NCI-H1417 (cell line): ENCODE results near the gene KCNK10.
"Not testable (repeated sequence)": the region's sequence is repeated elsewhere in the genome, so short reads cannot be mapped to it uniquely, and the experiment has no call there.

Source experiments
- DNase-seq, 3 experiments: peaks; one replicate each; lab custom pipeline; 2025; lab: John Stamatoyannopoulos, UW

Gene KCNK10

GRCh38 chr14:88270776-88271175, 52.3 kb downstream of the KCNK10 start:
- no peak for DNase-seq

DNA sequence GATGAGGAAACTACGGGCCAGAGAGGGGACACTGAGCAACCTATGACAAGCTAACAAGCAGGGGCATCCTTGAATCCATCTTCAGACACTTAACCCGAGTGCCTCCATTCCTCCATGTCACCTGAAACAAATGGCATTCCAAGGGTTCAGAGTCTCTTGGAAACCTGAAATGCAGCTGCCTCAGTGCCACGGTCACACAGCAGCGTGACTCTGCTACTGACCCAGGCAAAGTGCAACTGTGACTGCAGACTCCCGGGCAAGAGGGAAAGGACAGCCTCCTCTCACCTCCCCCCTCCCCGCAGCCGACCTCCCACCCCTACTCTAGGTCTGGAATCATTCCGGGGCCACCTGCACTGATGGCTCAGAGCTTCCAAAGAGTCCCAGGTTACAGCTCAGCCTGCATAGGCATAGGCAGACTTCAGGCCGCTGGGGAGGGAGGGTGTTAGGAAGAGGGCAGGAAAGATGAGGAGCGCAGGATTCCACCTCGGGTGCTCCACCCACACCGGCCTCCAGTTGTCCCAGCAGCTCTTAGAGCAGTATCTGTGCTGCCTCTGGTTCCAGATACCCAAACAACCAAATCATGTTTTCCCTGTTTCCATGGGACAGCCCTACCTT, 53.2 kb downstream of the KCNK10 start:
- DNase-seq, result no peak

- no peak for DNase-seq
These were observed 56.6 kb downstream of the KCNK10 start for GRCh38 chr14:88266474-88266873.

DNA sequence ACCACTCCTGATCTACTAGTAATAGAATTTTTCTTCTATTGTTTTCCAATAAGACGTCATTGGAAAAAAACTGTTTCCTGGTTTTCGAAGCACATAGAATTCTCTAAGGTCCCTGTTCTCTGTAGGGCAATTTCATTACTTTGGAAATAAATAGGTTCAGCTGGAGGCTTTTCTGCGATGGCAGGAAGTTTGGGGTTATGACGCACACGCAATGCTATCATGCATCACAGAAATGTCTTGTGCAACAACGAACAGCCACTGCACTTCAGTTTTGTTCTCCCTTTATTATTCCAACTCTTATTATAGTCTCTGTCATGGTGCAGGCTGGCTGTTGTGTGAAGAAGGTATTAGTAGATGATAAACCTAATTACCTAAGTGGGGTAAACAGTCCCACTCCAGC, 59.0 kb downstream of the KCNK10 start:
- DNase-seq, result no peak

- DNase-seq, result not testable (repeated sequence)
These were observed 61.8 kb downstream of the KCNK10 start for GRCh38 chr14:88261302-88261701.

- no peak for DNase-seq
These were observed 65.0 kb downstream of the KCNK10 start for GRCh38 chr14:88258021-88258420.

DNA sequence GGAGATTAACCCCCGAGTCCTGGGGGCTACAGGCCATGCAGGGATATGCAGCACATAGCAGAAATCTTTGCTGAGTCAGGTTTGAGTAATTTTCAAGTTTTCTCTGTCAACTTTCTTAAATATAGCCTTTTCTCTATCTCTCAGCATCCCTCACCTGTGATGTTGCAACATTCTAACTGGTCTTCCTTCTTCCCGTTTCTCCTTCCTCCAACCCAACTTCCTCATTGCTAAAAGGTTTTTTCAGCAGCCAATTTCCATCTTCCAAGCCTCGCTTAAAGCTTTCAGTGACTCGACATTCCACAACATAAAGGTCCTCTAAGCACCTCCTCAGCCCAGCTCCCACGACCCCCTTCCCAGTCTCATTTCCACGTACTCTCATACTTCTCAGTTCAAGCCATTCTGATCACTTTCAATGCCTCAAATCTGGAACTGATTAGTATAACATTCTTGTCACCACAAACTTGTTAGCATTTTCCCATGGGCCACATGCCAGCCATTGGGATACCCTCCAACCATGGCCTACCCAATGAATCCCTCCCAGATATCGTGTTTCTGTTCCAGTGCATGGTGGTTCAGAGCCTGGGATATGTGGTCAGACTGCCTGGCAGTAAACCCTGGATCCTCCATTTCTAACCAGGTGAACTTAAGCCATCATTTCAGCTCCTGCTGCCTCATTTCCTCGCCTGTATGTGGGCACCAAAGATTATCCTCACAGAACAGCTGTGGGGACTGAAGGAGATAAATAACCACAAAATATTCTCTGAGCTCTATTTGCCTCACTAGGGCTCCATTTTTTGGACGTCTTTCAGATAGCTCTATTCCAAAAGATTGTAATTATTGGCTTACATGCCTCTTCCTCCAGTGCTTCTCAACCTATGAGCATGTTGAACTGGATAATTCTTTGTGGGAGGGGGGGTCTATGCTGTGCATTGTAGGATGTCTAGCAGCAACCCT, 65.8 kb downstream of the KCNK10 start:
- no peak for DNase-seq

DNA sequence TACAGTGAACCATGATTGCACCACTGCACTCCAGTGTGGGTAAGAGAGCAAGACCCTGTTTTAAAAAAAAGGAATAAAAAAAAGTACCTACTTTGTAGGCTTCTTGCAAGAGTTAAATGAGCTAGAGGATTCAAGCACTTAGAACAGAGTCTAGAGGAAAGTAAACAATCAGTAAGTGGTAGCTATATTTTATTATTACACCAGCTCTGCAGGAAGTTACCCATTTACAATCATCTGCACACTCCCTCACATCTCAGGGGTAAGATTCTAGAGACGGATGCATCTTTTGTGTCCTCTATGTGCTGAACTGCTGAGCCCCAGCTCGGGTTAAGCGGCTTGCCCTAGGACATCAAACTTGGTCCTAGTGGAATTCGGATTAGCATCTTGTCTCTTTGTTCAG, 67.3 kb downstream of the KCNK10 start:
- peak in 2 of 3 experiments; percentile 14 to 62 for DNase-seq

DNA sequence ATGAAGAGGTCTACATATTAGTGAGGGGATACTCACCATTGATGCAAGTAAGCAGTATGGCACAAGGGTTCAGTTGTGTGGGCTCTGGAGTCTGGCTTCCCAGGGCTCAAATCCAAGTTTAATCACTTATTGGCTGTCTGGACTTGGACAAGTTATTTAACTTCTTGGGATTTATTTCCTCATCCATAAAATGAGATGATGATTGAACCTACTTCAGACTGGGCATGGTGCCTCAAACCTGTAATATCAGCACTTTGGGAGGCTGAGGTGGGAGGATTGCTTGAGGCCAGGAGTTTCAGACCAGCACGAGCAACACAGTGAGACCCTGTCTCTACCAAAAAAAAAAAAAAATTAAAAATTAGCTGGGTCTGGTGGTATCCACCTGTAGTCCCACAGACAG, 67.9 kb downstream of the KCNK10 start:
- no peak for DNase-seq

DNA sequence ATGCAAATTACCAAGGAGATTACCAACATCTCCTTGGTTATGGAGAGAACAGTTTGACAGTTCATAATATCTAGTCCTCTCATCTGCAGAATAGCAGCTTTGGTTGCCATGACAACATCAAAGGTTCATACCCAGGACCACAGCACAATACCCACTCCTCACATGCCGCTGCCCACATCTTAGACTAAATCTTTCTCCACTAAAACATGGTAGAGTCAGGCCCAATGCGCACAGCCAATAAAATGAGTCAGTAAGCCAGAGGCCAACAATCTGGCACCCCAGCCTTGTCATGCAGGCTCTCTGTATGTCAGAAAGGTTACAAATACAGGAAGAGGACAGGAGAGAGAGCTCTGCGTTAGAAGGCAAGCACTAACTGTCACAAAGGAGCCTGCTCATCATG, 70.6 kb downstream of the KCNK10 start:
- peak in 1 of 3 experiments; percentile 24 for DNase-seq

GRCh38 chr14:88251650-88252049, 71.4 kb downstream of the KCNK10 start:
- peak in 1 of 3 experiments; percentile 23 for DNase-seq

- no peak for DNase-seq
These were observed 73.8 kb downstream of the KCNK10 start for GRCh38 chr14:88249266-88249665.

- DNase-seq, result no peak
These were observed 74.5 kb downstream of the KCNK10 start for GRCh38 chr14:88248606-88249005.

- no peak for DNase-seq
These were observed 75.8 kb downstream of the KCNK10 start for GRCh38 chr14:88247228-88247627.

- peak; percentile 9 to 97 (median 58) for DNase-seq
These were observed 77.7 kb downstream of the KCNK10 start for GRCh38 chr14:88245321-88245720.

DNA sequence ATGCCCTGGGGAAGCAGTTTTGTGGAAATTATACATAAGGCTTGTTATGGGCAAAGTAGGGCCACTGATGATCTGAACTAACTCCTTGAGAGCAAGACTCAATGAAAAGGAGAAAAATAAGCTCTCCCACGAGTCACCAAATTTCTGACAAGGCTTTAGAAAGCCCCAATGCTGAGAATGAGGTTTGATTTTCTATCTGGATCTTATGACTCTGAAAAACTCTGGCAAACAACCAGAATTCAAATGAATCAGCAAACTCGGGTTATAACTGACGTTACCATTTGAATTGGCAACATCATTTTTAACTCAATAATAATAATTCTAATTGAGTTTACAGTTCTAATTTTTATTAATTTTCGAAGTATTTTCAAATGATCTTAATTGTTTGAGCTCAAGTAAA, 79.1 kb downstream of the KCNK10 start:
- no peak for DNase-seq

GRCh38 chr14:88242446-88242845, 80.6 kb downstream of the KCNK10 start:
- DNase-seq, result peak in 1 of 3 experiments; percentile 65

- DNase-seq, result no peak
These were observed 81.3 kb downstream of the KCNK10 start for GRCh38 chr14:88241810-88242209.

GRCh38 chr14:88234442-88234841, 88.6 kb downstream of the KCNK10 start:
- no peak for DNase-seq

GRCh38 chr14:88233915-88234314, 89.2 kb downstream of the KCNK10 start:
- peak; percentile 29 to 70 (median 32) for DNase-seq

DNA sequence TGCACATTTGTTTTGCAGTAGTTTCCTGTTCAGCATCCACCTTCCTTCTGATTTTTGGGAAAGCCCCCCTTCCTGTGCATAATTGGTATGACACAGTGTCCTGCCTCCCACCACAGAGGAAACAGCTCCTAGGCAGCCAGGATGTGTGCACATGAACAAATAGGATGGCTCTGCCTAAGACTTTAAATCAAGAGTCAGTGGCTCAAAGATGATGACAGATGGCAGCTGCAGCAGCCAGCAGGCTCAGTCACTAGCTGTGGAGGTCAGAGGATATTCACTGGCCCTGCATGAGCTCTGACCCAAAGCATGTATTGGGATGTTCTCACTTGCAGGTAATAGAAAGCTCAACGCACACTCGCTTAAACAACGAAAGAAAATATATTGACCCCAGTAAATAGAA, 90.3 kb downstream of the KCNK10 start:
- peak in 1 of 3 experiments; percentile 23 for DNase-seq

DNA sequence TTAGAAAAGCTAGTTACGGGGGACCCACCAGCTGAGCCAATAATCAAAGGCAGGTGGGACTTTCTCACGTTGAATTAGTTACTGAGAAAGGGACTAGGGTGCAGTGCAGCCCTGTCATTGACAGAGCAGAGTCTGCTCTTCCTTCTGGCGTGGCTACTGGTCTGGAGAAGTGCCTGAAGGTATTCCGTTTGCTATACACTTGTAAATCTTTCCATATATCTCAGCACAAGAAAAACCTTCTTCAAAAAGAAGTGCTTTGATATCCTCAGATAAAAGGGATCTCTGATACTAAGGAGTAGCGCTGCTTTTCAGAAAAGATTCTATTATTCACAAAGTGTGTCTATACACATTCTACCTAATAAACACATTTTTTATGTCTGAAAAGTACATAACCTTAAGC, 91.5 kb downstream of the KCNK10 start:
- DNase-seq, result no peak

DNA sequence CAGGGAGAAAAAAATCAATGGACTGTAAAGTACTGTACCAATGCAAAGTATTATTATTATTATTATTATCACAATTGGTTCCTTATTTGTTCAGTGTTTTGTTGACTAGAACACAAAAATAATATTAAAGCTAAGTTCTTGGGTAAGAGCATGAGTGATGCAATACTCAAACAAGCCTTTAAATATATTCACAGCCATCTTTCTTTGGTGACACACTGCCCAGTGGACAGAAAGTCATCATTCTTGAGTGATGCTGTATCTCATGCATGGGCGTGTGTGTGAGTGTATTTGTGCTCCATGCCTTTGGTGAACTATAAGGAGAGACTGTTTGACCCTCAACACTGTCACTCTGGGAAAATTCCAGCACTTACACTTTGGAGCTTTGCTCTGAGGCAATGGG, 93.6 kb downstream of the KCNK10 start:
- no peak for DNase-seq
